Keratinocyte (primary cell): ENCODE data around the gene ROR2.

Experiments used
- EZH2 ChIP-seq: IDR thresholded peaks from one replicate; pipeline ENCODE4 v1.6.1; 2012; ENCODE audit warnings: inconsistent platforms, mild to moderate bottlenecking, low read length, moderate library complexity
- TF ChIP-seq, protein P1 (sequence below), 3 experiments: IDR thresholded peaks in 1 of 3; conservative IDR thresholded peaks in 1 of 3; optimal IDR thresholded peaks in 1 of 3; 2 replicates in 2 of 3; 3 replicates in 1 of 3; pipeline versions ENCODE3 to v1.5.1; 2011; ENCODE audit warnings: low read length in 3 of 3, mild to moderate bottlenecking in 3 of 3, moderate library complexity in 2 of 3, control low read depth in 1 of 3, inconsistent platforms in 1 of 3; ENCODE audit not compliant: insufficient read depth in 2 of 3; ENCODE audit errors: extremely low read depth in 1 of 3

DNA sequence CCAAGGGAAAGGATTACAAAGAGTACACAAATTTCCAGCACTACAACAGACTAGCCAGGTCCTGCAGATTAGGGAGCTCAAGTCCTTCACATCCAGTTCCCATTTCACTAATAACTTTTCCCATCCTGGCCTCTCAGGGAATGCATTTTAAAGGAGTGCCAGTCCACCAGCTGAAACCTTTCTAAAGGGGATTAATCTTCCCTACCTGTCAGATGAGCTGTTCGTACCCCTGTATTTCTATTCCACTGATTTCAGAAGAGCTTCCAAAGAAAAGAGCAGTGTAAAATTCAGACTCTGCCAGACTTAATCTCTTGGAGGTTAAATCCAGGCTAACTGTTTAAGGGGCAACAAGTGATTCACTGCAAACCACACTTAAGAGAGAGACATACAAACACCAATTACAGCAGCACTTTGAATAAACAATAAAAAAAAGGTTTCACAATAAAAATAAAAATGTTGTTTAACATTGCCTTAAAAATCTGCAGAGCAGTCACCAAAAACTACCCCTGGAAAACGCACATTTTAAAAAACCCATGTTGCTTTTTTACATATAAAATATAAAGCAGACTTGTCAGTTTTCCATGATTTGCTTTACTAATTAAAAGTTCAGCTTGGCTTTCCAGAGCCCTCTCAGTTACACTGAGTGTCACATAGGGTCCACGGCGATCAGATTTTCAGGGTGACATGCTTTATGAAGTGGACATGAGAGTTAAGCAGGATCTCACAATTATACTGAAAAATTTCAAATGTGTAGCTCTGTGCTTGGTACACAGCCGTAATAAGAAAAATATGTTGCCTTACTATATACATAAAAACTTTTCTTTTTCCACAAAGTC is 3.2 kb downstream of the ROR2 start:
- TF ChIP-seq EZH2 = no peak
- TF ChIP-seq, protein P1, sequence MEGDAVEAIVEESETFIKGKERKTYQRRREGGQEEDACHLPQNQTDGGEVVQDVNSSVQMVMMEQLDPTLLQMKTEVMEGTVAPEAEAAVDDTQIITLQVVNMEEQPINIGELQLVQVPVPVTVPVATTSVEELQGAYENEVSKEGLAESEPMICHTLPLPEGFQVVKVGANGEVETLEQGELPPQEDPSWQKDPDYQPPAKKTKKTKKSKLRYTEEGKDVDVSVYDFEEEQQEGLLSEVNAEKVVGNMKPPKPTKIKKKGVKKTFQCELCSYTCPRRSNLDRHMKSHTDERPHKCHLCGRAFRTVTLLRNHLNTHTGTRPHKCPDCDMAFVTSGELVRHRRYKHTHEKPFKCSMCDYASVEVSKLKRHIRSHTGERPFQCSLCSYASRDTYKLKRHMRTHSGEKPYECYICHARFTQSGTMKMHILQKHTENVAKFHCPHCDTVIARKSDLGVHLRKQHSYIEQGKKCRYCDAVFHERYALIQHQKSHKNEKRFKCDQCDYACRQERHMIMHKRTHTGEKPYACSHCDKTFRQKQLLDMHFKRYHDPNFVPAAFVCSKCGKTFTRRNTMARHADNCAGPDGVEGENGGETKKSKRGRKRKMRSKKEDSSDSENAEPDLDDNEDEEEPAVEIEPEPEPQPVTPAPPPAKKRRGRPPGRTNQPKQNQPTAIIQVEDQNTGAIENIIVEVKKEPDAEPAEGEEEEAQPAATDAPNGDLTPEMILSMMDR (optimal IDR thresholded peaks at IDR 0.05 in 1 of 3, IDR thresholded peaks at IDR 0.05 in 1 of 3, conservative IDR thresholded peaks at IDR 0.05 in 1 of 3; ENCODE audit: extremely low read depth in 1 of 3, insufficient read depth in 2 of 3, low read length in 3 of 3) = no peak
